Endothelial cell of umbilical vein (primary cell): ENCODE data around the gene ESYT2. TPM values are rescaled to one million over a fixed set of nuclear protein-coding genes. Genes with fewer than 3 reads are reported as not detected.

Experiments used
- BruUV-seq: library from RNA; stranded (reverse); fragments of 400-500 nt; replicated peaks from 2 replicates; lab custom pipeline; 2021; lab: Mats Ljungman, UMichigan
- CTCF ChIA-PET: fragments of 300-600, 350-600 bp; sonication (Branson Sonifier 250); formaldehyde crosslinking; loops from one replicate; lab custom pipeline; 2021; ENCODE audit warnings: antibody characterized with exemption, inconsistent platforms; lab: Charles Lee
- POLR2A ChIA-PET: fragments of 300-600, 350-600 bp; sonication (Branson Sonifier 250); formaldehyde crosslinking; loops from one replicate; lab custom pipeline; 2021; ENCODE audit warnings: antibody characterized with exemption, inconsistent platforms; lab: Charles Lee
- DNase-seq: peaks from one replicate; pipeline ENCODE4 v3.0.0-alpha.2; 2011; ENCODE audit warnings: low read depth, low spot score
- FAIRE-seq: peaks from 2 replicates; lab custom pipeline; 2011; peaks lifted over from hg19 to GRCh38; lab: Jason Lieb, UNC
- H2AFZ ChIP-seq: 2 replicates; pipeline ENCODE4 v1.6.0; 2012; ENCODE audit warnings: low read depth, low read length, control low read depth, inconsistent platforms
- H3K27ac ChIP-seq: 2 replicates; pipeline ENCODE4 v1.5.1; 2011; ENCODE audit warnings: low read depth, mild to moderate bottlenecking, control low read depth, low read length, moderate library complexity; ENCODE audit not compliant: insufficient read depth
- H3K27me3 ChIP-seq, 2 experiments: 2 replicates each; pipeline versions ENCODE4 v1.6.0 to v1.6.1; 2011; ENCODE audit warnings: low read length in 2 of 2, mixed read lengths in 1 of 2; ENCODE audit not compliant: control insufficient read depth in 2 of 2, insufficient read depth in 2 of 2
- H3K36me3 ChIP-seq, 2 experiments: 2 replicates in 1 of 2; 3 replicates in 1 of 2; pipeline ENCODE4 v1.5.1; 2011; ENCODE audit warnings: low read length in 2 of 2, mild to moderate bottlenecking in 1 of 2, moderate library complexity in 1 of 2; ENCODE audit not compliant: control insufficient read depth in 2 of 2, insufficient read depth in 2 of 2; ENCODE audit errors: extremely low read depth in 1 of 2
- H3K4me1 ChIP-seq: 3 replicates; pipeline ENCODE4 v1.5.1; 2011; ENCODE audit warnings: mild to moderate bottlenecking, low read length; ENCODE audit not compliant: control insufficient read depth, insufficient read depth; ENCODE audit errors: extremely low read depth
- H3K4me2 ChIP-seq: 2 replicates; pipeline ENCODE4 v1.6.1; 2011; ENCODE audit warnings: low read length, control low read depth, mixed read lengths; ENCODE audit not compliant: insufficient read depth
- H3K4me3 ChIP-seq, 3 experiments: fragments of 200-600 bp in 1 of 3; sonication (generic), shearing (Covaris generic) in 1 of 3; replicated peaks in 1 of 3; 2 replicates each; pipeline ENCODE4 v1.5.1; 2011 to 2016; ENCODE audit warnings: control low read depth in 3 of 3, low read length in 3 of 3, mild to moderate bottlenecking in 2 of 3, inconsistent platforms in 1 of 3, low read depth in 1 of 3, moderate library complexity in 1 of 3; ENCODE audit not compliant: insufficient read depth in 1 of 3
- H3K79me2 ChIP-seq: 2 replicates; pipeline ENCODE4 v1.6.0; 2012; ENCODE audit warnings: low read length, inconsistent platforms; ENCODE audit not compliant: control insufficient read depth, insufficient read depth
- H3K9ac ChIP-seq: replicated peaks from 2 replicates; pipeline ENCODE3; 2011; ENCODE audit warnings: low read length, control low read depth; ENCODE audit not compliant: insufficient read depth; ENCODE audit errors: extremely low read depth
- H3K9me1 ChIP-seq: replicated peaks from 3 replicates; pipeline ENCODE4 v1.6.0; 2011; ENCODE audit warnings: mild to moderate bottlenecking, low read length; ENCODE audit not compliant: control insufficient read depth, insufficient read depth; ENCODE audit errors: extremely low read depth
- H3K9me3 ChIP-seq: replicated peaks from 2 replicates; pipeline ENCODE4 v1.5.1; 2012; ENCODE audit warnings: low read length, inconsistent platforms; ENCODE audit not compliant: control insufficient read depth, insufficient read depth
- H4K20me1 ChIP-seq: replicated peaks from 2 replicates; pipeline ENCODE3; 2011; ENCODE audit warnings: mild to moderate bottlenecking, low read length; ENCODE audit not compliant: control insufficient read depth, insufficient read depth; ENCODE audit errors: extremely low read depth
- EZH2 ChIP-seq: IDR thresholded peaks from 2 replicates; pipeline ENCODE4 v1.6.1; 2012; ENCODE audit warnings: borderline replicate concordance, low read depth, mild to moderate bottlenecking, moderate library complexity, low read length, inconsistent platforms; ENCODE audit not compliant: severe bottlenecking
- FOS ChIP-seq: IDR thresholded peaks from 2 replicates; pipeline ENCODE4 v1.6.1; 2011; ENCODE audit warnings: mild to moderate bottlenecking, low read length, moderate library complexity, borderline replicate concordance; ENCODE audit not compliant: insufficient read depth
- GATA2 ChIP-seq: IDR thresholded peaks from 2 replicates; pipeline ENCODE4 v1.7.0; 2011; ENCODE audit warnings: low read depth, mild to moderate bottlenecking, moderate library complexity, mixed read lengths, low read length; ENCODE audit not compliant: insufficient read length, insufficient read depth
- JUN ChIP-seq: IDR thresholded peaks from 2 replicates; pipeline ENCODE4 v1.6.1; 2011; ENCODE audit warnings: borderline replicate concordance, low read depth; ENCODE audit not compliant: insufficient read length, insufficient read depth
- MYC ChIP-seq: IDR thresholded peaks from one replicate; pipeline ENCODE4 v1.6.1; 2011; ENCODE audit warnings: mild to moderate bottlenecking, low read depth, low read length
- POLR2A ChIP-seq: IDR thresholded peaks from 2 replicates; pipeline ENCODE4 v1.6.1; 2012; ENCODE audit warnings: low read depth, mild to moderate bottlenecking, control low read depth, low read length
- POLR2AphosphoS5 ChIP-seq: IDR thresholded peaks from 2 replicates; pipeline ENCODE4 v1.6.1; 2012; ENCODE audit warnings: low read depth, mild to moderate bottlenecking, control low read depth, low read length, moderate library complexity; ENCODE audit not compliant: insufficient read depth
- dilution Hi-C: fragments of 300-500 bp; cut with MboI; formaldehyde crosslinking; loops from one replicate; pipeline ENCODE4 v1.15.0; 2019; ENCODE audit warnings: low sequenced_read_pairs; ENCODE audit not compliant: extremely low pct_ligation_motif_present
- intact Hi-C: fragments of 100-400 bp; cut with micrococcal nuclease; formaldehyde crosslinking; loops from one replicate; pipeline ENCODE4 v1.10.0; 2022
- polyA plus RNA-seq, 4 experiments: library from polyadenylated mRNA; depleted of rRNA in 3 of 4; stranded (reverse) in 3 of 4; unstranded in 1 of 4; fragments of >200 nt; gene quantifications; 2 replicates each; pipeline versions ENCODE4 v1.2.1 to v1.2.3, GENCODE V29; 2011 to 2012; ENCODE audit warnings: missing spikeins in 1 of 4
- total RNA-seq: library from RNA; stranded (reverse); gene quantifications from 2 replicates; pipeline ENCODE4 v1.2.3, GENCODE V29; 2021
- TF ChIP-seq, protein P1 (sequence below), 2 donors: IDR thresholded peaks; 1 replicate in 1 of 2; 2 replicates in 1 of 2; pipeline ENCODE4 v1.5.1; 2011; ENCODE audit warnings: low read length in 2 of 2, mild to moderate bottlenecking in 2 of 2, moderate library complexity in 2 of 2, control low read depth in 1 of 2, inconsistent platforms in 1 of 2, low read depth in 1 of 2; ENCODE audit not compliant: insufficient read depth in 1 of 2; ENCODE audit errors: extremely low read depth in 1 of 2
- TF ChIP-seq, protein P2 (sequence below): IDR thresholded peaks from 2 replicates; pipeline ENCODE4 v1.6.1; 2011; ENCODE audit not compliant: insufficient read depth, insufficient read length

Gene ESYT2
- total and polyA plus RNA-seq, 2 donors (not counting 3 experiments of a cell fraction or from before 2014, with no cell fraction given), result 18.8 to 46.6 TPM

GRCh38 chr7:158831738-158832091 is 2.4 kb upstream of the ESYT2 start:
- dilution Hi-C loops, result no loop called here
- Histone ChIP-seq H3K4me2 (no peak overlapping the region), H3K9me1 (no peaks in the 10 kb centered on the region), H2AFZ (no peak overlapping the region), H3K9me3 (no peaks in the 10 kb centered on the region), H3K27ac (no peak overlapping the region), H3K36me3 (no peaks in the 10 kb centered on the region), H3K79me2 (peaks cover 15% of the 10 kb centered on the region), H3K27me3 (peaks cover 0 to 1% of the 10 kb centered on the region in 2 experiments), H4K20me1 (no peaks in the 10 kb centered on the region), H3K4me3 (no peak overlapping the region), H3K4me1 (peaks cover 10% of the 10 kb centered on the region), H3K9ac (no peak overlapping the region)
- BruUV-seq, result no TSS peak
- ChIA-PET POLR2A (no interaction called here), CTCF (interaction anchor here (1.6 kb wide), 1 partner anchor 145 kb away, joined by 6 read pairs; no protein-coding TSS in a partner anchor)
- TF ChIP-seq JUN (no peak), MYC (no peak), FOS (no peak), EZH2 (no peak), POLR2A (no peak), GATA2 (no peak), POLR2AphosphoS5 (no peak)
- TF ChIP-seq, protein P1, sequence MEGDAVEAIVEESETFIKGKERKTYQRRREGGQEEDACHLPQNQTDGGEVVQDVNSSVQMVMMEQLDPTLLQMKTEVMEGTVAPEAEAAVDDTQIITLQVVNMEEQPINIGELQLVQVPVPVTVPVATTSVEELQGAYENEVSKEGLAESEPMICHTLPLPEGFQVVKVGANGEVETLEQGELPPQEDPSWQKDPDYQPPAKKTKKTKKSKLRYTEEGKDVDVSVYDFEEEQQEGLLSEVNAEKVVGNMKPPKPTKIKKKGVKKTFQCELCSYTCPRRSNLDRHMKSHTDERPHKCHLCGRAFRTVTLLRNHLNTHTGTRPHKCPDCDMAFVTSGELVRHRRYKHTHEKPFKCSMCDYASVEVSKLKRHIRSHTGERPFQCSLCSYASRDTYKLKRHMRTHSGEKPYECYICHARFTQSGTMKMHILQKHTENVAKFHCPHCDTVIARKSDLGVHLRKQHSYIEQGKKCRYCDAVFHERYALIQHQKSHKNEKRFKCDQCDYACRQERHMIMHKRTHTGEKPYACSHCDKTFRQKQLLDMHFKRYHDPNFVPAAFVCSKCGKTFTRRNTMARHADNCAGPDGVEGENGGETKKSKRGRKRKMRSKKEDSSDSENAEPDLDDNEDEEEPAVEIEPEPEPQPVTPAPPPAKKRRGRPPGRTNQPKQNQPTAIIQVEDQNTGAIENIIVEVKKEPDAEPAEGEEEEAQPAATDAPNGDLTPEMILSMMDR (IDR thresholded peaks at IDR 0.05; ENCODE audit: extremely low read depth in 1 of 2, insufficient read depth in 1 of 2, low read depth in 1 of 2, low read length in 2 of 2), result no peak
- TF ChIP-seq, protein P2, sequence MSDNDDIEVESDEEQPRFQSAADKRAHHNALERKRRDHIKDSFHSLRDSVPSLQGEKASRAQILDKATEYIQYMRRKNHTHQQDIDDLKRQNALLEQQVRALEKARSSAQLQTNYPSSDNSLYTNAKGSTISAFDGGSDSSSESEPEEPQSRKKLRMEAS, result no peak
- intact Hi-C loops, result no loop called here
- FAIRE-seq, result no peak
- DNase-seq, result no peak
